H1 (cell line): ENCODE results near the gene FCRLB. TPM values are rescaled to one million over a fixed set of nuclear protein-coding genes. Genes with fewer than 3 reads are reported as not detected.

Experiments used
- CTCF ChIA-PET: fragments of 300-600 bp; sonication (Branson Sonifier 250); formaldehyde crosslinking; loops from one replicate; lab custom pipeline; 2021; ENCODE audit not compliant: partially characterized antibody; lab: Charles Lee
- POLR2A ChIA-PET: fragments of 300-600 bp; sonication (Branson Sonifier 250); formaldehyde crosslinking; loops from one replicate; lab custom pipeline; 2021; ENCODE audit warnings: inconsistent platforms; ENCODE audit not compliant: partially characterized antibody; lab: Charles Lee
- DNase-seq, 2 experiments: peaks; one replicate each; pipeline versions ENCODE4 v3.0.0 to v3.0.0-alpha.2; 2010 to 2022; ENCODE audit warnings: low spot score in 2 of 2, low read depth in 1 of 2, mixed read lengths in 1 of 2
- FAIRE-seq: peaks from 2 replicates; lab custom pipeline; 2011; peaks lifted over from hg19 to GRCh38; lab: Jason Lieb, UNC
- H2AFZ ChIP-seq: 2 replicates; pipeline ENCODE4 v1.8.1; 2012; ENCODE audit warnings: low read length, inconsistent platforms
- H2AK5ac ChIP-seq: 2 replicates; pipeline ENCODE4 v1.6.1; 2013; ENCODE audit warnings: low read depth, low read length
- H2BK120ac ChIP-seq: replicated peaks from 2 replicates; pipeline ENCODE3; 2013; ENCODE audit warnings: low read depth, low read length, inconsistent platforms
- H2BK12ac ChIP-seq: 2 replicates; pipeline ENCODE4 v1.6.1; 2013; ENCODE audit warnings: low read depth, low read length
- H2BK15ac ChIP-seq: 2 replicates; pipeline ENCODE4 v1.6.1; 2013; ENCODE audit warnings: low read length
- H2BK20ac ChIP-seq: 2 replicates; pipeline ENCODE4 v1.6.1; 2013; ENCODE audit warnings: low read length
- H2BK5ac ChIP-seq: 2 replicates; pipeline ENCODE4 v1.6.1; 2013; ENCODE audit warnings: low read depth, low read length
- H3K14ac ChIP-seq: 2 replicates; pipeline ENCODE4 v1.6.1; 2013; ENCODE audit warnings: inconsistent platforms; ENCODE audit not compliant: insufficient read length
- H3K18ac ChIP-seq: 2 replicates; pipeline ENCODE4 v1.6.1; 2013; ENCODE audit warnings: low read length; ENCODE audit errors: extremely low read depth
- H3K23ac ChIP-seq: 2 replicates; pipeline ENCODE4 v1.6.1; 2013; ENCODE audit warnings: inconsistent platforms; ENCODE audit not compliant: insufficient read length
- H3K23me2 ChIP-seq: 2 replicates; pipeline ENCODE4 v1.6.1; 2013; ENCODE audit warnings: low read depth, low read length
- H3K27ac ChIP-seq: 2 replicates; pipeline ENCODE4 v1.6.1; 2011; ENCODE audit warnings: low read depth, low read length, inconsistent platforms
- H3K27me3 ChIP-seq, 4 experiments: replicated peaks in 1 of 4; 1 replicate in 1 of 4; 2 replicates in 3 of 4; pipeline versions ENCODE4 v1.6.1 to v1.8.1; 2011 to 2013; ENCODE audit warnings: low read length in 3 of 4, mild to moderate bottlenecking in 3 of 4, inconsistent platforms in 2 of 4, mixed read lengths in 2 of 4, moderate library complexity in 1 of 4; ENCODE audit not compliant: control insufficient read depth in 3 of 4, insufficient read depth in 3 of 4; ENCODE audit errors: extremely low read depth in 1 of 4
- H3K36me3 ChIP-seq, 4 experiments: 2 replicates each; pipeline versions ENCODE4 v1.6.1 to v1.8.1; 2011 to 2013; ENCODE audit warnings: mild to moderate bottlenecking in 4 of 4, low read length in 3 of 4, moderate library complexity in 2 of 4, control low read depth in 1 of 4, inconsistent platforms in 1 of 4; ENCODE audit not compliant: insufficient read depth in 4 of 4, control insufficient read depth in 2 of 4
- H3K4ac ChIP-seq: replicated peaks from 2 replicates; pipeline ENCODE3; 2013; ENCODE audit warnings: low read length, low read depth, mixed read lengths, inconsistent platforms; ENCODE audit not compliant: insufficient read length
- H3K4me1 ChIP-seq, 4 experiments: replicated peaks in 1 of 4; 1 replicate in 1 of 4; 2 replicates in 3 of 4; pipeline versions ENCODE4 v1.6.1 to v1.8.1; 2011 to 2013; ENCODE audit warnings: low read length in 3 of 4, inconsistent platforms in 2 of 4, mixed read lengths in 1 of 4; ENCODE audit not compliant: insufficient read depth in 4 of 4, control insufficient read depth in 3 of 4
- H3K4me2 ChIP-seq, 2 experiments: 2 replicates each; pipeline versions ENCODE4 v1.6.1 to v1.8.1; 2011 to 2013; ENCODE audit warnings: low read depth in 2 of 2, low read length in 2 of 2, control low read depth in 1 of 2, inconsistent platforms in 1 of 2, mild to moderate bottlenecking in 1 of 2; ENCODE audit not compliant: insufficient read depth in 1 of 2
- H3K4me3 ChIP-seq, 4 experiments: fragments of 200-600, 300-600 bp in 1 of 4; sonication (generic), shearing (Covaris generic), sonication (Bioruptor Twin) in 1 of 4; 2 replicates each; pipeline versions ENCODE4 v1.5.1 to v1.8.1; 2011 to 2016; ENCODE audit warnings: low read length in 4 of 4, low read depth in 3 of 4, control low read depth in 2 of 4, inconsistent platforms in 2 of 4, mild to moderate bottlenecking in 2 of 4, mixed read lengths in 1 of 4, moderate library complexity in 1 of 4; ENCODE audit not compliant: insufficient read depth in 2 of 4; ENCODE audit errors: extremely low read depth in 1 of 4
- H3K56ac ChIP-seq: replicated peaks from 2 replicates; pipeline ENCODE3; 2013; ENCODE audit warnings: low read depth, mild to moderate bottlenecking, mixed read lengths, low read length, inconsistent platforms; ENCODE audit not compliant: insufficient read length
- H3K79me1 ChIP-seq: 2 replicates; pipeline ENCODE4 v1.6.1; 2013; ENCODE audit warnings: low read depth, low read length, control low read depth
- H3K79me2 ChIP-seq, 2 experiments: 2 replicates each; pipeline versions ENCODE4 v1.6.1 to v1.8.1; 2012 to 2013; ENCODE audit warnings: low read length in 2 of 2, mild to moderate bottlenecking in 2 of 2, inconsistent platforms in 1 of 2; ENCODE audit not compliant: insufficient read depth in 2 of 2, control insufficient read depth in 1 of 2
- H3K9ac ChIP-seq, 4 experiments: replicated peaks in 1 of 4; 1 replicate in 1 of 4; 2 replicates in 3 of 4; pipeline versions ENCODE4 v1.6.1 to v1.8.1; 2011 to 2013; ENCODE audit warnings: low read depth in 3 of 4, low read length in 3 of 4, control low read depth in 2 of 4, mild to moderate bottlenecking in 2 of 4, moderate library complexity in 2 of 4, inconsistent platforms in 1 of 4; ENCODE audit errors: extremely low read depth in 1 of 4
- H3K9me3 ChIP-seq, 2 experiments: 2 replicates each; pipeline versions ENCODE4 v1.6.1 to v1.8.1; 2012 to 2013; ENCODE audit warnings: mild to moderate bottlenecking in 2 of 2, moderate library complexity in 2 of 2, control low read depth in 1 of 2, inconsistent platforms in 1 of 2, low read depth in 1 of 2, low read length in 1 of 2, mixed read lengths in 1 of 2; ENCODE audit not compliant: insufficient read depth in 2 of 2
- H4K20me1 ChIP-seq, 2 experiments: replicated peaks in 1 of 2; 2 replicates each; pipeline versions ENCODE3 to v1.8.1; 2011 to 2013; ENCODE audit warnings: inconsistent platforms in 2 of 2, low read length in 2 of 2, mild to moderate bottlenecking in 1 of 2; ENCODE audit not compliant: insufficient read depth in 2 of 2, control insufficient read depth in 1 of 2
- H4K5ac ChIP-seq: 2 replicates; pipeline ENCODE4 v1.6.1; 2013; ENCODE audit warnings: low read length, low read depth, mixed read lengths, inconsistent platforms; ENCODE audit not compliant: insufficient read length
- H4K8ac ChIP-seq: 2 replicates; pipeline ENCODE4 v1.8.0; 2013; ENCODE audit warnings: mild to moderate bottlenecking, moderate library complexity, low read length, inconsistent platforms; ENCODE audit not compliant: insufficient read depth; ENCODE audit errors: extremely low read depth
- H4K91ac ChIP-seq: replicated peaks from 2 replicates; pipeline ENCODE3; 2013; ENCODE audit warnings: low read length, mixed read lengths, inconsistent platforms; ENCODE audit not compliant: insufficient read length
- ASH2L ChIP-seq: fragments of 200-600, 300-600 bp; sonication (generic); IDR thresholded peaks from one replicate; pipeline ENCODE4 v1.7.1; 2017; ENCODE audit warnings: low read length
- BRCA1 ChIP-seq: IDR thresholded peaks from 2 replicates; pipeline ENCODE4 v1.6.1; 2012; ENCODE audit warnings: low read depth, low read length, improper control_type of control experiment
- EP300 ChIP-seq, 2 experiments: IDR thresholded peaks; 1 replicate in 1 of 2; 2 replicates in 1 of 2; pipeline ENCODE4 v1.6.1; 2011 to 2012; ENCODE audit warnings: low read depth in 2 of 2, low read length in 2 of 2, mild to moderate bottlenecking in 2 of 2, borderline replicate concordance in 1 of 2, inconsistent platforms in 1 of 2, moderate library complexity in 1 of 2
- HDAC2 ChIP-seq, 2 experiments: fragments of 300-600 bp in 1 of 2; sonication (generic) in 1 of 2; IDR thresholded peaks; 2 replicates each; pipeline ENCODE4 v1.6.1; 2011 to 2012; ENCODE audit warnings: low read depth in 2 of 2, low read length in 2 of 2, mild to moderate bottlenecking in 2 of 2, moderate library complexity in 2 of 2, borderline replicate concordance in 1 of 2, inconsistent platforms in 1 of 2
- KDM5A ChIP-seq: fragments of 200-600 bp; IDR thresholded peaks from 2 replicates; pipeline ENCODE4 v1.7.1; 2012; ENCODE audit warnings: mild to moderate bottlenecking, low read length, inconsistent platforms, mixed read lengths
- PHF8 ChIP-seq: fragments of 200-600 bp; sonication (generic); conservative IDR thresholded peaks from 2 replicates; pipeline ENCODE4 v1.7.1; 2012; ENCODE audit warnings: low read depth, mild to moderate bottlenecking, inconsistent platforms, low read length, moderate library complexity
- RAD21 ChIP-seq, 2 experiments: IDR thresholded peaks in 1 of 2; conservative IDR thresholded peaks in 1 of 2; 2 replicates each; pipeline ENCODE4 v1.6.1; 2011; ENCODE audit warnings: low read depth in 2 of 2, low read length in 2 of 2, improper control_type of control experiment in 1 of 2, inconsistent platforms in 1 of 2, mild to moderate bottlenecking in 1 of 2, moderate library complexity in 1 of 2
- RBBP5 ChIP-seq: IDR thresholded peaks from 2 replicates; pipeline ENCODE4 v1.7.1; 2012; ENCODE audit warnings: low read depth, mild to moderate bottlenecking, inconsistent platforms, low read length, moderate library complexity, borderline replicate concordance
- SIN3A ChIP-seq, 2 experiments: IDR thresholded peaks in 1 of 2; conservative IDR thresholded peaks in 1 of 2; 2 replicates each; pipeline ENCODE4 v1.6.1; 2011 to 2012; ENCODE audit warnings: low read length in 2 of 2, improper control_type of control experiment in 1 of 2, low read depth in 1 of 2, mild to moderate bottlenecking in 1 of 2
- TAF1 ChIP-seq: IDR thresholded peaks from 2 replicates; pipeline ENCODE4 v1.6.1; 2011; ENCODE audit warnings: mild to moderate bottlenecking, low read depth, low read length
- WGBS, 2 experiments: shearing (Covaris generic) in 1 of 2; methylation state at CpG; one replicate each; pipeline versions ENCODE4 v1.1.6 to v1.1.7; 2013 to 2015; ENCODE audit warnings: low lambda C conversion rate in 2 of 2, mixed read lengths in 2 of 2, inconsistent platforms in 1 of 2, low coverage in 1 of 2, missing lambda C conversion rate in 1 of 2; ENCODE audit not compliant: insufficient replicate concordance in 2 of 2, insufficient coverage in 1 of 2, insufficient read length in 1 of 2; ENCODE audit errors: extremely low coverage in 1 of 2, missing lambda C conversion rate in 1 of 2; 5-methylcytosine and 5-hydroxymethylcytosine counted together
- polyA plus RNA-seq, 7 experiments: library from polyadenylated mRNA; depleted of rRNA in 3 of 7; stranded (reverse) in 5 of 7; unstranded in 2 of 7; fragments of >200 nt in 5 of 7; fragments of 200-250 nt in 2 of 7; gene quantifications; 1 replicate in 5 of 7; 2 replicates in 1 of 7; 4 replicates in 1 of 7; pipeline versions ENCODE4 v1.2.1 to v1.2.3, GENCODE V29; 2011 to 2013; ENCODE audit warnings: missing spikeins in 2 of 7, mixed read lengths in 2 of 7
- total RNA-seq: library from RNA; stranded (reverse); fragmentation: NEBNext Ultra II Directional; extraction: Animal tissue kit (Norgen Biotek cat#: 25700); gene quantifications from 2 replicates; pipeline ENCODE4 v1.2.1, GENCODE V29; 2021

FCRLB gene
- total and polyA plus RNA-seq, 2 of the 8 experiments (the other 6 are each of a cell fraction or from before 2014, with no cell fraction given) = 0.14 to 0.24 TPM

GRCh38 chr1:161727256-161727924 lies 6.0 kb downstream of the FCRLB start:
- peaks cover 2 to 8% (median 4%) of the 10 kb centered on the region in 4 experiments for H3K4me1 ChIP-seq
- peak overlapping the region; percentile 89 to 100 for H3K4me2 ChIP-seq
- peak overlapping the region; percentile 99 for H3K18ac ChIP-seq
- H3K23ac ChIP-seq = no peak overlapping the region
- H4K8ac ChIP-seq = peak overlapping the region; percentile 91
- ChIA-PET CTCF (interaction anchor here (0.6 to 4.8 kb wide), 10 partner anchors 11 to 302 kb away, joined by 3 to 52 read pairs (median 4); no protein-coding TSS in a partner anchor), POLR2A (interaction anchor here (0.7 to 2.7 kb wide), 8 partner anchors 9 to 343 kb away, joined by 3 to 27 read pairs (median 6); partner anchors contain the start of genes DUSP12 and FCRLA)
- H3K56ac ChIP-seq = peak overlapping the region; percentile 27
- H4K5ac ChIP-seq = peak overlapping the region; percentile 93
- DNase-seq = no peak
- no peak overlapping the region for H2BK20ac ChIP-seq
- H3K4me3 ChIP-seq = peak overlapping the region; percentile 78 to 86 (median 85)
- peaks cover 12 to 25% (median 22%) of the 10 kb centered on the region in 4 experiments for H3K27me3 ChIP-seq
- H3K14ac ChIP-seq = no peak overlapping the region
- no peaks in the 10 kb centered on the region for H4K20me1 ChIP-seq
- 3% methylated on average over 38 of the region's 38 CpGs; no CpG with 5 or more reads in 1 of the 2 experiments for WGBS, 2 experiments
- H3K36me3 ChIP-seq = no peaks in the 10 kb centered on the region
- no peak overlapping the region for H2BK15ac ChIP-seq
- H3K23me2 ChIP-seq = peaks cover 12% of the 10 kb centered on the region
- no peak overlapping the region for H3K4ac ChIP-seq
- no peak for FAIRE-seq
- peak overlapping the region in 3 of 4 experiments; percentile 66 to 73 (median 72); a peak in 6 of 7 replicates for H3K9ac ChIP-seq
- H2BK120ac ChIP-seq = peak overlapping the region; percentile 48
- H2BK12ac ChIP-seq = 0 out of 2 replicates have a peak overlapping the region, but pooled peaks have one; percentile 22
- peak overlapping the region; percentile 90; the same call in 1 of the 2 replicates for H2AFZ ChIP-seq
- H3K9me3 ChIP-seq = no peaks in the 10 kb centered on the region
- H2BK5ac ChIP-seq = peak overlapping the region; percentile 60; the same call in 1 of the 2 replicates
- no peak overlapping the region for H2AK5ac ChIP-seq
- no peaks in the 10 kb centered on the region for H3K79me1 ChIP-seq
- H4K91ac ChIP-seq = peak overlapping the region; percentile 66
- H3K27ac ChIP-seq = peak overlapping the region; percentile 45; the same call in 1 of the 2 replicates
- no peaks in the 10 kb centered on the region for H3K79me2 ChIP-seq
- 0 out of 4 replicates have a peak, but pooled peaks of 1 of the 2 experiments have one; percentile 37 for TF ChIP-seq SIN3A (conservative IDR thresholded peaks at IDR 0.05 in 1 of 2, IDR thresholded peaks at IDR 0.05 in 1 of 2; ENCODE audit: low read depth in 1 of 2, low read length in 2 of 2)
- peak; percentile 86 for TF ChIP-seq ASH2L
- no peak for TF ChIP-seq HDAC2 (IDR thresholded peaks at IDR 0.05; ENCODE audit: borderline replicate concordance in 1 of 2, low read depth in 2 of 2, low read length in 2 of 2)
- TF ChIP-seq BRCA1 = no peak
- TF ChIP-seq EP300 (IDR thresholded peaks at IDR 0.05; ENCODE audit: borderline replicate concordance in 1 of 2, low read depth in 2 of 2, low read length in 2 of 2) = no peak
- TF ChIP-seq KDM5A = no peak
- peak; percentile 60 for TF ChIP-seq PHF8
- TF ChIP-seq RAD21 (IDR thresholded peaks at IDR 0.05 in 1 of 2, conservative IDR thresholded peaks at IDR 0.05 in 1 of 2; ENCODE audit: low read depth in 2 of 2, low read length in 2 of 2) = no peak
- peak; percentile 56; the same call in 1 of the 2 replicates for TF ChIP-seq TAF1
- TF ChIP-seq RBBP5 = peak; percentile 71; the same call in 1 of the 2 replicates
